OCI-LY7 (cell line): Measurements from ENCODE around the gene TPCN2. TPM values are rescaled to one million over a fixed set of nuclear protein-coding genes. Genes with fewer than 3 reads are reported as not detected.

Experiments
- BruUV-seq: library from RNA; stranded (reverse); fragments of 400-500 nt; replicated peaks from 2 replicates; lab custom pipeline; 2021; lab: Mats Ljungman, UMichigan
- CTCF ChIA-PET: fragments of 300-600 bp; sonication (Branson Sonifier 250); formaldehyde crosslinking; loops from one replicate; lab custom pipeline; 2022; ENCODE audit warnings: antibody characterized with exemption; ENCODE audit not compliant: unreplicated experiment; lab: Charles Lee
- POLR2A ChIA-PET: fragments of 300-600 bp; sonication (Branson Sonifier 250); formaldehyde crosslinking; loops from one replicate; lab custom pipeline; 2022; ENCODE audit warnings: antibody characterized with exemption; lab: Charles Lee
- DNase-seq: peaks from one replicate; pipeline ENCODE4 v3.0.0-alpha.2; 2015; ENCODE audit warnings: low spot score
- H2AFZ ChIP-seq: fragments of 200-600 bp; sonication (generic), shearing (Covaris generic); 2 replicates; pipeline ENCODE4 v1.6.1; 2014; ENCODE audit warnings: mild to moderate bottlenecking, antibody characterized with exemption, low read length, moderate library complexity
- H3K27ac ChIP-seq: fragments of 200-600 bp; sonication (generic); 2 replicates; pipeline ENCODE4 v1.5.1; 2014; ENCODE audit warnings: mixed run types, low read depth, mild to moderate bottlenecking, moderate library complexity, low read length, inconsistent platforms; ENCODE audit not compliant: poor library complexity, severe bottlenecking
- H3K36me3 ChIP-seq: fragments of 200-600 bp; sonication (generic); 2 replicates; pipeline ENCODE4 v1.6.1; 2014; ENCODE audit warnings: mild to moderate bottlenecking, antibody characterized with exemption, low read length, moderate library complexity, mixed read lengths; ENCODE audit not compliant: insufficient read depth
- H3K4me1 ChIP-seq: fragments of 200-600 bp; sonication (generic); 2 replicates; pipeline ENCODE4 v1.5.1; 2014; ENCODE audit warnings: mild to moderate bottlenecking, low read length; ENCODE audit not compliant: insufficient read depth, poor library complexity, severe bottlenecking
- H3K4me2 ChIP-seq: fragments of 200-600 bp; sonication (generic); 2 replicates; pipeline ENCODE4 v1.6.1; 2014; ENCODE audit warnings: mild to moderate bottlenecking, low read length
- H3K4me3 ChIP-seq: fragments of 200-600 bp; sonication (generic); 2 replicates; pipeline ENCODE4 v1.5.1; 2014; ENCODE audit warnings: mild to moderate bottlenecking, low read depth, low read length; ENCODE audit not compliant: poor library complexity, severe bottlenecking
- H3K79me2 ChIP-seq: fragments of 200-600 bp; sonication (generic); 2 replicates; pipeline ENCODE4 v1.6.1; 2016; ENCODE audit warnings: low read depth, mild to moderate bottlenecking, low read length, moderate library complexity, mixed read lengths; ENCODE audit not compliant: insufficient read depth
- H3K9me2 ChIP-seq: fragments of 200-600 bp; sonication (generic); 2 replicates; pipeline ENCODE4 v1.6.1; 2016; ENCODE audit warnings: mild to moderate bottlenecking, low read length, mixed read lengths; ENCODE audit not compliant: insufficient read depth
- H3K9me3 ChIP-seq: fragments of 200-600 bp; sonication (generic); 2 replicates; pipeline ENCODE4 v1.6.1; 2014; ENCODE audit warnings: mild to moderate bottlenecking, mixed run types, low read length, mixed read lengths
- H4K20me1 ChIP-seq: fragments of 200-600 bp; sonication (generic); 2 replicates; pipeline ENCODE4 v1.6.1; 2014; ENCODE audit warnings: mild to moderate bottlenecking, antibody characterized with exemption, low read length, moderate library complexity, mixed read lengths; ENCODE audit not compliant: insufficient read depth
- CTCF ChIP-seq: fragments of 200-600 bp; sonication (generic); conservative IDR thresholded peaks from 2 replicates; pipeline ENCODE4 v1.5.1; 2014; ENCODE audit warnings: mild to moderate bottlenecking, antibody characterized with exemption, low read length, moderate library complexity, mixed read lengths
- EZH2phosphoT487 ChIP-seq: fragments of 200-600 bp; sonication (generic); IDR thresholded peaks from 2 replicates; pipeline ENCODE4 v1.6.1; 2018; ENCODE audit warnings: low read depth, borderline replicate concordance, mild to moderate bottlenecking, mixed run types, antibody characterized with exemption, low read length, moderate library complexity, mixed read lengths
- intact Hi-C: fragments of 100-400 bp; cut with micrococcal nuclease; formaldehyde crosslinking; loops from one replicate; pipeline ENCODE4 v1.10.0; 2022; ENCODE audit not compliant: unreplicated experiment
- total RNA-seq, 2 experiments: library from RNA; depleted of rRNA in 1 of 2; stranded (reverse); fragments of >200 nt in 1 of 2; shearing (Covaris generic) in 1 of 2; gene quantifications; 2 replicates each; pipeline ENCODE4 v1.2.3, GENCODE V29; 2014 to 2022

TPCN2 gene
- total RNA-seq, 2 experiments from 2014 or later: 21.5 to 65.2 TPM

DNA sequence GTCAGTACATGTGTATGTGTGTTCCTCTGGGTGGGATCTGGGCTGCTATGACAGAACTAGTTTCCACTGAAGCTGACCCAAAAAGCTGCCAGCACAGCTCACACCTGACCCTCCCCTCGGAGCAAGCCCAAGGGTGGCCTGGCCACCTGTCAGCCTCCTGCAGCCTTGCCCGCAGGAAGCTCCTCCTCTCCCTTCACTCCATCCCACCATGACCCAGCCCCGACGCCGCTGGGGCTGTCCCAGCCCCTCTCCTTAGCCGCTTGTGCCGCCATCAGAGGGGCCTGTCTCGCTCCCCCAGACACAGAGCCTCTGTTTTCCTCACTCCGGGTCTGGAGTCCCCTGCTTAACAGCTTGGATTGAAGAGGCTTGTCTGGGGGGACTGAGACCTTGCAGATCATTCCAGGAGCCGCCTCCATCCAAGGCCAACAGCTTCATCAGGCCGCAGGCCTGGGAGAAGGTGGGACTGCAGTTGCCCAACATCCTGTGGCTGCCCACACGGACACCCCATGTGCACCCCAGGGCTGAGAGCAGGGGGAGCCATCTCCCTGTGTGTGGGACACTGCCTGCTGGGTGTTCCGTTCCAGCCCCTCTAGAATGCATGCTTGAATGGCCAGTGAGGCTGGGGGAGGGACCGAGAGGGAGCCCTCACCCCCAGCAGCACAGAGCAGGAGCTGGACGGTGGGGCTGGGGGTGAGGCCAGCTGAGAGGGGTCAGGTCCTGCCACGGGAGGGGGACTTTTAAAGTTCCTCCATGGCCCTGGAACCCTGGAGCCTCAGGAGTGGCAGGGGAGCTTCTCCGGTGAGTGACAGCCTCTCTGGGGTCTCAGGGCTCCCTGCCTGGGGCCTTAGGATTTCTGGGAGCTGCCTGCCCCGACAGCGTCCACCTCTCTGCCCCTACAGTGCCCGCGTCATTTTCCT, 36.4 kb upstream of the TPCN2 start:
- no peak for DNase-seq
- no peak overlapping the region for H3K4me3 ChIP-seq
- H3K79me2 ChIP-seq: no peaks in the 10 kb centered on the region
- no peak overlapping the region for H3K4me2 ChIP-seq
- no peaks in the 10 kb centered on the region for H3K9me2 ChIP-seq
- TF ChIP-seq EZH2phosphoT487 (no peak), CTCF (no peak)
- no TSS peak for BruUV-seq
- ChIA-PET POLR2A (no interaction called here), CTCF (interaction anchor here (0.6 kb wide), 1 partner anchor 124 kb away, joined by 3 read pairs; no protein-coding TSS in a partner anchor)
- no peak overlapping the region for H3K27ac ChIP-seq
- no peaks in the 10 kb centered on the region for H4K20me1 ChIP-seq
- H3K4me1 ChIP-seq: peaks cover 6% of the 10 kb centered on the region
- intact Hi-C loops: no loop called here
- H2AFZ ChIP-seq: no peak overlapping the region
- no peaks in the 10 kb centered on the region for H3K9me3 ChIP-seq
- H3K36me3 ChIP-seq: no peaks in the 10 kb centered on the region

DNA sequence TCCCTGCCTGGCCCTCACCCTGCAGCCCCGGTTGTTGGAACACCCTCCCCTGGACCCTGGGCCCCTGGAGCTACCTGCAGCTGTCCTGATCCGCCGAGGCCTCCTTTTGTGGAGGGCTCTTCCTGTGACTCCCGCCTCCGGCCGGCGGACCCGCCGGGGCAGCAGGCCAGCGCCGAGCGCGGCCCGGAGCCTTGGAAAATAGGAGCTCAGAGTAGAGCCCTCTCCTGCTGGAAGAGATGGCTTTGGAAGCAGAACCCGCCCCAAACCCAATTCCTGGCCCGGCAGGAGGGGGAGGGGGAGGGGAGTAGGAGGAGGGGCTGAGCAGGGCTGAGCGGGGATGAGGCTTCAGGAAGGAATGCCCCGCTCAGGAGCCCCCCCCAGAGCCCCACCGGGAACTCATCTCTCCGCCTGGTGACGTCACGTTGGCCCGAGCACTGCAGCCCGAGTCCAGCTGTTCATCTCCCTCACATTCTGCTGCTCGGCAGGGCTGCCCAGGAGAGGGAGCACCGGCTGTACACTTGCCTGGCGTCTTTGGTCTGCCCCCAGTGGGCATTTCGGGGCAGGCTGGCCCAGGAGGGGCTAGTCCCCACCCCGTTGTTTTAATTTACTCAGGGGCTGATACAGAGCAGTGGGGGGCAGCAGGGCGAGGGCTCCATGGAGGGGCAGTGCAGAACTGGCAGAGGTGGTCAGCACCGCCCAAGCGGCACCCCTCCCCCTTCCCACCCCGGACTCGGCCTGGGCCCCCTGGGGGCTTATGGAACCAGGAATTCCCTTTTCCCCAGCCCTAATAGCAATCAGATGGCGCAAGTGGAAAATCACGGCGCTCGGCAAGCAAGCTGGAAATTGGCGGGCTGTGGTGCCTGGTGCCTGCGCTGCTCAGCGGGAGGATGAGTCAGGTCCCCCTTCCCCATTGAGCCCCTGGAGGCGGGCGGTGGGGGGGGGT, 35.5 kb upstream of the TPCN2 start, which contains the start of gene MRGPRF:
Gene MRGPRF (minus strand): TSS at position 238 of the 943 bp plus-strand sequence. CDS start 3,345 bp downstream, outside the sequence.
- ChIA-PET CTCF (no interaction called here), POLR2A (no interaction called here)
- intact Hi-C loops: no loop called here
- TF ChIP-seq CTCF (no peak), EZH2phosphoT487 (no peak)
- no peaks in the 10 kb centered on the region for H4K20me1 ChIP-seq
- BruUV-seq: no TSS peak
- no peaks in the 10 kb centered on the region for H3K9me2 ChIP-seq
- H3K27ac ChIP-seq: no peak within 1 kb of the TSS
- H3K9me3 ChIP-seq: no peaks in the 10 kb centered on the region
- no peak within 1 kb of the TSS for H2AFZ ChIP-seq
- no peak within 1 kb of the TSS for H3K4me2 ChIP-seq
- no peaks in the 10 kb centered on the region for H3K79me2 ChIP-seq
- peaks cover 6% of the 10 kb centered on the region for H3K4me1 ChIP-seq
- DNase-seq: no peak
- no peaks in the 10 kb centered on the region for H3K36me3 ChIP-seq
- no peak within 1 kb of the TSS for H3K4me3 ChIP-seq
